Endothelial cell of umbilical vein (primary cell): Measurements from ENCODE around the gene INPP5A.

Experiments used
- EZH2 ChIP-seq: IDR thresholded peaks from 2 replicates; pipeline ENCODE4 v1.6.1; 2012; ENCODE audit warnings: borderline replicate concordance, low read depth, mild to moderate bottlenecking, moderate library complexity, low read length, inconsistent platforms; ENCODE audit not compliant: severe bottlenecking
- FOS ChIP-seq: IDR thresholded peaks from 2 replicates; pipeline ENCODE4 v1.6.1; 2011; ENCODE audit warnings: mild to moderate bottlenecking, low read length, moderate library complexity, borderline replicate concordance; ENCODE audit not compliant: insufficient read depth
- GATA2 ChIP-seq: IDR thresholded peaks from 2 replicates; pipeline ENCODE4 v1.7.0; 2011; ENCODE audit warnings: low read depth, mild to moderate bottlenecking, moderate library complexity, mixed read lengths, low read length; ENCODE audit not compliant: insufficient read length, insufficient read depth
- JUN ChIP-seq: IDR thresholded peaks from 2 replicates; pipeline ENCODE4 v1.6.1; 2011; ENCODE audit warnings: borderline replicate concordance, low read depth; ENCODE audit not compliant: insufficient read length, insufficient read depth
- MYC ChIP-seq: IDR thresholded peaks from one replicate; pipeline ENCODE4 v1.6.1; 2011; ENCODE audit warnings: mild to moderate bottlenecking, low read depth, low read length
- POLR2A ChIP-seq: IDR thresholded peaks from 2 replicates; pipeline ENCODE4 v1.6.1; 2012; ENCODE audit warnings: low read depth, mild to moderate bottlenecking, control low read depth, low read length
- POLR2AphosphoS5 ChIP-seq: IDR thresholded peaks from 2 replicates; pipeline ENCODE4 v1.6.1; 2012; ENCODE audit warnings: low read depth, mild to moderate bottlenecking, control low read depth, low read length, moderate library complexity; ENCODE audit not compliant: insufficient read depth
- TF ChIP-seq, protein P1 (sequence below), 2 donors: IDR thresholded peaks; 1 replicate in 1 of 2; 2 replicates in 1 of 2; pipeline ENCODE4 v1.5.1; 2011; ENCODE audit warnings: low read length in 2 of 2, mild to moderate bottlenecking in 2 of 2, moderate library complexity in 2 of 2, control low read depth in 1 of 2, inconsistent platforms in 1 of 2, low read depth in 1 of 2; ENCODE audit not compliant: insufficient read depth in 1 of 2; ENCODE audit errors: extremely low read depth in 1 of 2
- TF ChIP-seq, protein P2 (sequence below): IDR thresholded peaks from 2 replicates; pipeline ENCODE4 v1.6.1; 2011; ENCODE audit not compliant: insufficient read depth, insufficient read length

DNA sequence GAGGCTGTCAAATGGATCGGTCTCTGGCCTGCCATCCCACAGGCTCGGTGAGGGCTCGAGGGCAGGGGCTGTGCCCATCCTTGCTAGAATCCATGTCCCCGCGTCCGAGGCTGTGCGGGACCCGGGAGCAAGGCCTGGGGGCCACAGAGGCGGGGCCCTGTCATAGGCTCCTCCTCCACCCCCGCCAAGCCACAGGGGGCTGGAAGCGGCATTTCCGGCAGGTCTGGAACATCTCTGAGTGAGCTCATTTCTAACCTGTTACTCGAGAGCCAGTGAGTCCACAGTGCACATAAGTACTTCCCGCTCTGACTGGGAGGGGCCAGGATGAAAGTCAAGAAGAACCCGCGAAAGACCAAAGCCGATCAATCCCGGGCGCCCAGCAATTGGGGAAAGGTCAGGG lies 190.7 kb downstream of the INPP5A start:
- TF ChIP-seq, protein P1, sequence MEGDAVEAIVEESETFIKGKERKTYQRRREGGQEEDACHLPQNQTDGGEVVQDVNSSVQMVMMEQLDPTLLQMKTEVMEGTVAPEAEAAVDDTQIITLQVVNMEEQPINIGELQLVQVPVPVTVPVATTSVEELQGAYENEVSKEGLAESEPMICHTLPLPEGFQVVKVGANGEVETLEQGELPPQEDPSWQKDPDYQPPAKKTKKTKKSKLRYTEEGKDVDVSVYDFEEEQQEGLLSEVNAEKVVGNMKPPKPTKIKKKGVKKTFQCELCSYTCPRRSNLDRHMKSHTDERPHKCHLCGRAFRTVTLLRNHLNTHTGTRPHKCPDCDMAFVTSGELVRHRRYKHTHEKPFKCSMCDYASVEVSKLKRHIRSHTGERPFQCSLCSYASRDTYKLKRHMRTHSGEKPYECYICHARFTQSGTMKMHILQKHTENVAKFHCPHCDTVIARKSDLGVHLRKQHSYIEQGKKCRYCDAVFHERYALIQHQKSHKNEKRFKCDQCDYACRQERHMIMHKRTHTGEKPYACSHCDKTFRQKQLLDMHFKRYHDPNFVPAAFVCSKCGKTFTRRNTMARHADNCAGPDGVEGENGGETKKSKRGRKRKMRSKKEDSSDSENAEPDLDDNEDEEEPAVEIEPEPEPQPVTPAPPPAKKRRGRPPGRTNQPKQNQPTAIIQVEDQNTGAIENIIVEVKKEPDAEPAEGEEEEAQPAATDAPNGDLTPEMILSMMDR (IDR thresholded peaks at IDR 0.05; ENCODE audit: extremely low read depth in 1 of 2, insufficient read depth in 1 of 2, low read depth in 1 of 2, low read length in 2 of 2): no peak
- no peak for TF ChIP-seq EZH2
- TF ChIP-seq POLR2AphosphoS5: no peak
- no peak for TF ChIP-seq POLR2A
- no peak for TF ChIP-seq MYC
- TF ChIP-seq, protein P2, sequence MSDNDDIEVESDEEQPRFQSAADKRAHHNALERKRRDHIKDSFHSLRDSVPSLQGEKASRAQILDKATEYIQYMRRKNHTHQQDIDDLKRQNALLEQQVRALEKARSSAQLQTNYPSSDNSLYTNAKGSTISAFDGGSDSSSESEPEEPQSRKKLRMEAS: no peak
- TF ChIP-seq JUN: no peak
- no peak for TF ChIP-seq GATA2
- no peak for TF ChIP-seq FOS
